GM18909 (cell line): ENCODE data around the gene HADHB.
"Not testable (repeated sequence)": the region's sequence is repeated elsewhere in the genome, so short reads cannot be mapped to it uniquely, and the experiment has no call there.

Experiments used
- ATAC-seq: cut with Tn5 transposase; IDR thresholded peaks from one replicate; pipeline ENCODE4 v1.9.1; 2021; ENCODE audit warnings: mild to moderate bottlenecking; ENCODE audit not compliant: unreplicated experiment, poor library complexity

HADHB gene

GRCh38 chr2:26243470-26244308 lies 1.1 kb upstream of the HADHB start:
- no peak for ATAC-seq

- peak; percentile 12 for ATAC-seq
These were observed 543 bp downstream of the HADHB start for GRCh38 chr2:26245231-26245732.

- ATAC-seq: peak; percentile 48
These were observed 1.1 kb downstream of the HADHB start for GRCh38 chr2:26245810-26246209.

GRCh38 chr2:26246818-26247217 lies 2.1 kb downstream of the HADHB start:
- ATAC-seq: no peak

GRCh38 chr2:26249625-26250024 lies 4.9 kb downstream of the HADHB start:
- no peak for ATAC-seq

- ATAC-seq: no peak
These were observed 7.2 kb downstream of the HADHB start for GRCh38 chr2:26251893-26252292.

- ATAC-seq: no peak
These were observed 11.1 kb downstream of the HADHB start for GRCh38 chr2:26255759-26256384.

GRCh38 chr2:26258836-26259235 lies 14.1 kb downstream of the HADHB start:
- not testable (repeated sequence) for ATAC-seq

GRCh38 chr2:26268213-26268612 lies 23.5 kb downstream of the HADHB start:
- no peak for ATAC-seq

GRCh38 chr2:26268670-26269385 lies 24.1 kb downstream of the HADHB start:
- not testable (repeated sequence) for ATAC-seq

GRCh38 chr2:26269571-26270158 lies 24.9 kb downstream of the HADHB start:
- no peak for ATAC-seq

GRCh38 chr2:26270373-26270772 lies 25.6 kb downstream of the HADHB start:
- ATAC-seq: no peak

GRCh38 chr2:26273501-26273900 lies 28.8 kb downstream of the HADHB start:
- ATAC-seq: no peak

GRCh38 chr2:26274058-26274613 lies 29.4 kb downstream of the HADHB start:
- ATAC-seq: no peak

GRCh38 chr2:26276484-26277227 lies 31.9 kb downstream of the HADHB start:
- ATAC-seq: no peak

GRCh38 chr2:26279886-26280285 lies 35.1 kb downstream of the HADHB start:
- ATAC-seq: no peak

GRCh38 chr2:26281226-26281625 lies 36.5 kb downstream of the HADHB start:
- no peak for ATAC-seq

- ATAC-seq: no peak
These were observed 38.9 kb downstream of the HADHB start for GRCh38 chr2:26283606-26284005.

- ATAC-seq: no peak
These were observed 39.4 kb downstream of the HADHB start for GRCh38 chr2:26284132-26284531.

- no peak for ATAC-seq
These were observed 41.2 kb downstream of the HADHB start for GRCh38 chr2:26285931-26286330.
